ENCODE measurements around the gene CCDC78.

The CCDC78 gene

DNA sequence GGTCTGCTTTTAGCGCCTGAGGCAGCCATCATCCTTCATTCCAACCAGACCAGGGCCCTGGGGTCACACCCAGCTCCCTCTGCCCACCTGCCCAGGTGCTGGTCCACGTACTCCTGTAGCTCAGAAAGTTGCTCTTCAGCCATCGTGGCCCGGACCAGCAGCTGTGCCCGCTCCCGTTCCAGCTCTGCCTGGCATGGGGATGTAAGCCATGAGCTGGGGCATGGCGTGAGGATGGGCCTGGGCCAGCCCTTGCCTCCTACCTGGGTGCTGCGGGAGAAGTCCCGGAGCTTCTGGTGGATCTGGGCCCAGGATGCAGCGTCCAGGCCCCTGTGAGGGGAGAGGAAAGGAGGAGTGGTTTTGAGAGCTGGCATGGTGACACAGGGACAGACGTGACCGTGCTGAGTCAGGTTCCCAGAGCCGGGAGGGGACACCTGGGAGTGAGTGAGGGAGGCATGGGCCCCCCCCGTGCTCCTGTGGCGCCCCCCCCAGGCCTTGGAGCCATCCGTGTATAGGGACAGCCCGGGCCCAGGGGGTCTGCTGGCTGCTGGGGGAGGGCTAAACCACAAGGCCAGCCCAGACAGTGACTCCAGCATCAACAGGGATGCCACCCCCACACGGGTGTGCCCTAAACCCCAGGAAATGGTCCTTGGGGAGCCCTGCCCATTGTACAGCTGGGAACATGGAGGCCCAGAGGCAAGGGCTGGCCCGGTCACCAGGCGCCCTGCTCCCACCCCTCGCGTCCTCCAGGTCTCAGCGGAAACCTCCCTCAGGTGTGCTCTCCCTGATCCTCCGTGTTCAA lies 3.2 kb downstream of the CCDC78 start:
- DNase-seq = no peak

DNA sequence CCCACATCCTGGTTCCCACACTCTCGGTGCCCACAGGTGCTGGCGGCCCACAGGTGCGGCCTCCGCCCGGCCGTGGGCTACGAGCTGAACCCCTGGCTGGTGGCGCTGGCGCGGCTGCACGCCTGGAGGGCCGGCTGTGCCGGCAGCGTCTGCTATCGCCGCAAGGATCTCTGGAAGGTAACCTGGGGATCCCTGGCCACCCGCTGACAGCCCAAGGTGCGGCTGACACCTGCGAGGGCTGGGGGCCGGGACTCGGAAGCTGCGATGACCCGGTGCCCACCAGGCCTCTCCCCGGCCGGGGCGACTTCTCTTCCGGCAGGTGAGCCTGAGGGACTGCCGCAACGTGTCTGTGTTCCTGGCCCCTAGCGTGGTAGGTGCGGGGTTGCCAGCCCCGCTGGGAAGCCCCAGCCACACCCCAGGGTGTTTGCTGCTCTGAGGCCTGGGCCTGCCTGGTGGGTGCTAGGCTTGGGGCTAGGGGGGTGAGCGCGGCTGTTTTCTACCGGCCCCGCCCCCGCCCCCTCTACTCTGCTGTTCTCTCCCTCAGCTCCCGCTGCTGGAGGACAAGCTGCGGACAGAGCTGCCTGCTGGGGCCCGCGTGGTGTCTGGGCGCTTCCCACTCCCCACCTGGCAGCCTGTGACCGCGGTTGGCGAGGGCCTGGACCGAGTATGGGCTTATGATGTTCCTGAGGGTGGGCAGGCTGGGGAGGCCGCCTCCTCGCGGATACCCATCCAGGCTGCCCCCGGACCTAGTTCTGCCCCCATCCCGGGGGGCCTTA lies 4.3 kb downstream of the CCDC78 start:
- no peak for DNase-seq

DNA sequence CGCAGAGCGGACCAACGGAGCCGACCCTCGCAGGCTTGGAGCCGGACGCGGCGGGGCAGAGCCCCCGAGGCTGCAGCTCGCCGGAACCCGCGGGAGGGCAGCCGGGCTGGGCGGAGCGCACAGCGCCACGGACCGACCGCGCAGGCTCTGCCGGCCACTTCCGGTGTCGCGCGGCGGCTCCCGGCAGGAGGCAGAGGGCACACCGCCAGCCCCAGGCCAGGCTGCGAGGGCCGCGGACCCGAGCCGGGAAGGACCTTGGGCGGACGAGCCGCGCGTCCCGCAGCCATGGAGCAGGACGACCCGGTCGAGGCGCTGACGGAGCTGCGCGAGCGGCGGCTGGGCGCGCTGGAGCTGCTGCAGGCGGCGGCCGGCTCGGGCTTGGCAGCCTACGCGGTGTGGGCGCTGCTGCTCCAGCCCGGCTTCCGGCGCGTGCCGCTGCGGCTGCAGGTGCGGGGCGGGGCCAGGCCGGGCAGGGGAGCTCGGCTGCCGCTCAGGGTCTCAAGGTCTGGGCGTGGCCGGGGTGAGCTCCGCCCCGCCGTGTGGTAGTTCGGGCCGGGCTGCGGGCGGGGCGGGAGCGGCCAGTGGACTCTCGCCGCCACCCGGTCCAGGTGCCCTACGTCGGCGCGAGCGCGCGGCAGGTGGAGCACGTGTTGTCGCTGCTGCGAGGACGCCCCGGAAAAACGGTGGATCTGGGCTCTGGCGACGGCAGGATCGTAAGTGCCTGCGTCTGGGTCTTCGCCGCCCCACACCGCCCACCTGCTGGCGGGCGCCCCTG lies 5.1 kb downstream of the CCDC78 start, which contains the start of gene ANTKMT:
TSS of gene ANTKMT (plus strand) at position 157 of the 775 bp plus-strand sequence. CDS start at position 286, 129 bp downstream.
- DNase-seq = peak; percentile 68

DNA sequence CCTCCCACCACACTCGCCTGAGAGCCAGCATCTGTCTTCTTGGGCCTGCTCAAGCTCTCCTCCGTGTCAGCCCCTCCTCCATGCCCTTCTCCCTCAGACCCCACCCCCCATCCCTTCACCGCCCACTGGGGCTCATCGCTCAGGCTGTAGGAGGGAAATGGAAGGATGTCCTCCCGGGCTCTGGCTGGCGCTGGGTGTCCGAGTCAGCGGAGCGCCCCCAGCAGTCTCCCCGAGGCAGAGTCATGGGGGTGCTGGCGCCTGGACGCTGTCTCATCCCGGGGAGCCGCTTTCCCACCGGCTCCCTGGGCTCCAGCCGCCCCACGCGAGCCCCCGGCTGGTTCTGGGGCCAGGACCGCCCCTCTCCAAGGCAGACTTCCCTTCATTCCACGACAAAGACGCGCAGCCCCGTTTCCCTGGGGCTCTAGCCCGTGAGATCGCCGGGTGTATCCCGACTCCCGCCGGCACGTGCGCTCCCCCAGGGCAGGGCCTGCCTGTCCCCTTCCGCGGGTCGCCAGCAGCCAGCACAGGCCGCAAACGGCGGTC lies 5.7 kb downstream of the CCDC78 start:
- peak; percentile 75 for DNase-seq

DNA sequence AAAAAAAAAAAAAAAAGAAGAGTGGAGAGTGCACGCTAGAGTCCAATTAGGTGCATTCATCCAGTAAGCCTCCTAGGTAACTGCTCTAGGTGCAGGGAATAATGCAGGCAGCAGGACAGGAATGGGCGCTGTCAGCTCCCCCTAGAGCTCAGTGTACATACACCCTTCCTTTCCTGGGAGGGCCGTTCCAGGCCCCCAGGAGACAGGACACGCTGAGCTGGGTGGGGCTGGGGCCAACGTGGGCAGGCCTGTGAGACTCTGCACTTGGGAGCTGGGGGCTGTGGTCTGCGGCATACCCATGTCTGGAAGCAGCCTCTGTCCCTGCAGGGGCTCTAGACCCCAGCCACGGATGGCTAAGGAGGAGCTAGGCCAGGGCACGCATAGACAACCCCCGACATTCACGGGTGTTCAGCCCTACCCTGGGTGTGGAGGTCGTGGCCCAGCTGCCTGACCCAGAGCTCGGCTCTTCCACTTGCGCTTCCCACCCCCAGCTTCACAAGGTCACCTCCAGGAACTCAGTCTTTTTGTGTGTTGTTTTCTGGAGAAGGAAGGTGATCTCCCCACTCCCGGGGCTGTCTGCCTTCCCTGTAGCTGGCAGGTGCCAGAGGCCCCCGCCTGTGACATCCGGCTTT lies 6.3 kb downstream of the CCDC78 start:
- DNase-seq = peak; percentile 17

DNA sequence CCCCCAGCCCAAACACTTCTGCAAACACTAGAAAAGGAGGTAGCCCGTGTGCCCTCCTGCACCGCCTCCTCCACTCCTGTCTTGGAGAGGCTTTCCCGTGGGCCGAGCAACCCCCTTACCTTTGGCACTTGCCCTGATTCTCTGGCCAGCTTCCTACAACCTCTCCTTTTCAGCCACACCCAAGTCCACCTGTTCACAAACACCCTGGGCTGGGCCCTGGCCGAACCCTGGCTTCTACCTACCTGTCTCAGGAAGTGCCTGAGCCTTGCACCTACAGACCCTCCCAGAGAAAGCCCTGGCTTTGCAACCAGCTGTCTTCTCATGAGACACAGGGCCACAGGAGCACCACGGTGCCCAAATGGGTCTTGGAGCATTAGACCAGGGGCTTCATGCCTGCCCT lies 7.3 kb downstream of the CCDC78 start:
- no peak for DNase-seq

DNA sequence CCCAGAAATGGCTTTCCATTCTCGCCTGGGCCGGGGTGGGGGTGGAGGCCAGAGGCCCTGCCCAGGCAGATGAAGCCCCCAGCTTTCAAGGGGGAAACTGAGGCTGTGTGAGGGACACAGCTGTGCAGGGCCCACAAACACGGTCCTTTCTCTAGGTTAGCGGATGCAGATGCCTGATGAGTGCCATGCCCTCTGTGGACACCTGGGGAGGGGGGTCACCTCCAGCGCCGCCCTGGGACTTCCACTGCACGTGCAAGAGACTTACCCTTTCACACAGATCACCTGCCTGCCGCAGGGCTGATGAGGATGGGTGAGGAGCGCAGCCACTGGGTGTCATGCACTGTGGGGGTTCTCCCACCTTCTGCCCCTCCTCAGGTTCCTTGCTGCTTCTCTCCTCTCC lies 7.9 kb downstream of the CCDC78 start:
- no peak for DNase-seq

DNA sequence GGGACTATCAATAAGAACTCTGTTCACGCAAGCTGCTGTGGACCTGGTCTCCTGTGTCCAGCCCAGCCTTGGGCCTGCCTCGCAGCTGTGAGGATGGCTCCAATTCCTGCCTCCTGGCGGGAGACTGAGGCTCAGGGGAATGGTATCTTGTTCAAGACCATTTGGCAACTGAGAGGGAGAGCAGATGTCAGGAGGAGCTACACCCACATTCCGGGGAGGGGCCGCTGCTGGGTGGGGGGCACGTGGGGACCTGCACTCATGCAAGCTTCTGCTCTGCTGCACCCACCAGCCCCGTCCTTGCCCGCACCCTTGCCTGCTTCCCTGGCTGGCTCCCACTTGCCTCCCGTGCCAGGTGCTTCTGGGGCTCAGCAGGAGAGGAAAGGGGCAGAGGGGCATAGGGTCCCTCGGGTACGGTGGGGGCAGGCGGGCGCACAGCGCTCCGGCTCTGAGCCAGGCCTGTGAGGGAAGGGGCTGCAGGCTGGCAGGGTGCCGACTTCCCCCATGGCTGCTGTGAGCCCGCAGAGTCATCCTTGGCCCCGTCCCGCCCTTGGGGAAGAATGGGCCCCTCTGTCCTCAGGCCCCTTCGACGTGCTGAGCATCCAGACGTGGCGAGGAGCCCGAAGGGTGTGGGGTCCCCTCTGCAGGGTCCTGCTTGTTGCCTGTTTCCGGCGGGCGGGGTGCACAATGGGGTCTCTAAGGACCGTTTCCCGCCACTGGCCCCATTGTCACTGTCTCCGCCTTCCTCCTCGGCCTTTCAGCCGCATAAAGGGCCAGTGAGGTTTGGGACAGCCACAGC lies 8.6 kb downstream of the CCDC78 start:
- no peak for DNase-seq

DNA sequence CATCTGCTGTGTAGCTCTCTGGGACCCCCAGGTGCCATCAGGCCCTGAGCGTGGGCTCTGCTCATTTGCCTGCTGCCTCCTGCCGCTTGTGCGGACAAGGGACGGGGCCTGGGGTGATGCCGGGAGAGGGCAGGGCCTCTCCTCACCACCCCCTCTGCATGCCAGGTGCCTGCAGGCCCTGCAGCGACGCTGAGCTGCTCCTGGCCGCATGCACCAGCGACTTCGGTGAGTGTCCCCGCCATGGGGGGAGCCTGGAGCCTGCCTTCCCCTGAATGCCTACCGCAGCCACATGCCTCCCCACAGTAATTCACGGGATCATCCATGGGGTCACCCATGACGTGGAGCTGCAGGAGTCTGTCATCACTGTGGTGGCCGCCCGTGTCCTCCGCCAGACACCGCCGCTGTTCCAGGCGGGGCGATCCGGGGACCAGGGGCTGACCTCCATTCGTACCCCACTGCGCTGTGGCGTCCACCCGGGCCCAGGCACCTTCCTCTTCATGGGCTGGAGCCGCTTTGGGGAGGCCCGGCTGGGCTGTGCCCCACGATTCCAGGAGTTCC lies 9.4 kb downstream of the CCDC78 start:
- no peak for DNase-seq

DNA sequence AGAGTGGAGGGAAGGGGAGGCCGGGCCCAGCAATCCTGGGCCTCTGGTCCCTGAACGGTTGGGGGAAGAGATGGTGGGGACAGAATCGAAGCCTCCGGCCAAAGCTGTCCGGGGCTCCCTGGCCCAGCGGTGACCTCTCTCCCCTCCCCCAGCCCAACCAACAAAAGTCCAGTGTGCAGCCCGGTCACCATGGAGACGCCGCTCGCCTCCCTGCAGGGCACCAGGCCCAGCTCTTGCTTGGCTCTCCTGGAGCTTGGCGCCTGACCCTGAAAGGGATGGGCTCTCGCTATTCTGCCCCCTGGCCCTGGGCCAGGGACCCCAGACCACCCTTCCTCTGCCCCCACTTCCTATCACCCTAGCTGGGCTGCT lies 10.1 kb downstream of the CCDC78 start:
- DNase-seq = peak; percentile 20

DNA sequence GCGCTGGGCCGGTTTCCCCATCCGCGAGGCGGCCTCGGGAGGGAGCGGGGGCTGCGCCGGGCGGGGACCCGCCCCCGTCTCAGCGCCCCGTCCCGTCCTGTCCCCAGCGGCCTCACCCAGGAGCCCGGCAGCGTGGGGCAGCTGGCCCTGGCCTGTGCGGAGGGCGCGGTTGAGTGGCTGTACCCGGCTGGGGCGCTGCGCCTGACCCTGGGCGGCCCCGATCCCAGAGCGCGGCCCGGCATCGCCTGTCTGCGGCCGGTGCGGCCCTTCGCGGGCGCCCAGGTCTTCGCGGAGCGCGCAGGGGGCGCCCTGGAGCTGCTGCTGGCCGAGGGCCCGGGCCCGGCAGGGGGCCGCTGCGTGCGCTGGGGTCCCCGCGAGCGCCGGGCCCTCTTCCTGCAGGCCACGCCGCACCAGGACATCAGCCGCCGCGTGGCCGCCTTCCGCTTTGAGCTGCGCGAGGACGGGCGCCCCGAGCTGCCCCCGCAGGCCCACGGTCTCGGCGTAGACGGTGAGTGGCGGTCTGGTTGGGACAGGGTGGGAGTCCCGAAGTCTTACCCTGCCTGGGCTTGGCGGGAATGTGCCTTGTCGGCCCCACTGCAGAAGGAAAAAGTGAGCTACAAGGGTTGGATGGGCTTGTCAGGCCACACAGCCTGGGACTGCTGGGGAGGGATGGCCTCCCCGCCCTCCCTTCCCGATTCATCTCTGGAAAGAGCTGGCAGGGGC lies 10.6 kb downstream of the CCDC78 start:
- DNase-seq = peak; percentile 35

DNA sequence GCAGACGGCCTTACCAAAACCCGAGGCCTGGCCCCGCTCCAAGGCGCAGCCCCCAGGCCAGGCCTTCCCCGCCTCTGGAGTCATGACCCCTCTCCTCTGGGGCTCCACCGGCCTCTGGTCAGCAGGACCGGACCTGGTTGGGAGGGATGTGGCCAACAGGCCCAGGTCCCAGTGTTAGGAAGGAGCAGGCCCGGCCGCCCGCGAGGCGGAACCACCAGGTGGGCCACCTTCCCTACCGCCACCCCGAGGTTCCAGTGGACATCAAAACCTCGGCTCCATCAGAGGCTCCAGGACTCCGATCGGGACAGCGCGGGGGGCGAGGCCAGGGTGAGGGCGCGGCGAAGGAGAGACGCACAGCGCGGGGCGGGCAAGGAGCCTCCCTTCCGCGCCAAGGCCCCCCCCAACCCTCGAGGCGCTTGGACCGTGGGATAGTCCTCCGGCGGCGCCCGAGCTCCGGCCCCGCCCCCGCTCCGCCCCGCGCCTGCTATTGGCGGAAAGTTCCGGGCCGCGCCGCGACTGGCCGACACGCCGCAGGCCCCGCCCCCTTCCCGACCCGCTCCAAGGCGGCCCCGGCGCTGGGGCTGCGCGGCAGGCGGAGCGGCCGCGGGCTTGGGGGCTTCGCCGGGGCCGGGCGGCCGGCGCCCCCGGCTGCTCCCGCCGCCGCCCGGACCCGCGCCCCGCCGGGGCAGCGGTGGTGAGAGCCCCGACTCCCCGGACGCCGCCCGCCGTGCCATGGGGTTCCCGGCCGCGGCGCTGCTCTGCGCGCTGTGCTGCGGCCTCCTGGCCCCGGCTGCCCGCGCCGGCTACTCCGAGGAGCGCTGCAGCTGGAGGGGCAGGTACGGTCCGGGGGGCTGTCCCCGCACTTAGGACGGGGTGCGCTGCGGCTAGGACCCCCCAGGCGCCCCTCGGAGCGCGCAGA lies 11.4 kb downstream of the CCDC78 start, which contains the start of gene METRN:
TSS of gene METRN (plus strand) at position 561 of the 919 bp plus-strand sequence. CDS start at position 733, 172 bp downstream.
- DNase-seq = peak; percentile 87

DNA sequence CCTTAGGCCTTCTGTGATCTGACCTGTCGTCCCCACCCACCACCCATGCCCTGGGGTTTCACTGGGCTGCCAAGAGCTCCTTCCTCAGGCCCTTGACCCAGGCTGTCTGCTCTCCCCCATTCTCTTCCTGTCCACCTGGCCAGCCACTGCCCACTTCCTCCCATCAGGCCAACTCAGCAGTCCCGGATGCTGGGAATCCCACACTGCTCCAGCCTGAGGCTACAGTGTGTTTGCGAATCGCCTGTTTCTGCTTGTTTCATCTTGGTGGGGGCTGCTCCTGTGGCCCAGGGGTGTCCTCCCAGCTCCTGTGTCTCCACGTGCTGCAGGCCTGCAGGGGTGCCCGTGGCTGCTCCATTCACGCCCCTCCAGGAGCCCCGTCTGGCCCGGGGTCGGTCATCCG lies 12.2 kb downstream of the CCDC78 start:
- DNase-seq = no peak

DNA sequence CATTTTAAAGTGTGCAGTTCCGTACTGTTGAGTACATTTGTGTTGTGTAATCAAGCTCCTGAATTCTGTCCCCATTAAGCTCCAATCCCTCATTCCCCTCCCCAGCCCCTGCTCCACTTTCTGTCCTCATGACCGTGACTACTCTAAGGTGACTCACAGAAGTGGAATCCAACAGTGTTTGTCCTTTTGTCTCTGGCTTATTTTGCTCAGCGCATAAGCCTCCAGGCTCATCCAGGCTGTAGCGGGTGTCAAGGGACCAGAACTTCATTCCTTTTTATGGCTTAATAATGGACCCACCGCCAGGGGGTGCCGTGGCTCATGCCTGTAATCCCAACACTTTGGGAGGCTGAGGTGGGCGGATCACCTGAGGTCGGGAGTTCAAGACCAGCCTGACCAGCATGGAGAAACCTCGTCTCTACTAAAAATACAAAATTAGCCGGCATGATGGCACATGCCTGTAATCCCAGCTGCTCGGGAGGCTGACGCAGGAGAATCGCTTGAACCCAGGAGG lies 13.4 kb downstream of the CCDC78 start:
- DNase-seq = peak; percentile 96

DNA sequence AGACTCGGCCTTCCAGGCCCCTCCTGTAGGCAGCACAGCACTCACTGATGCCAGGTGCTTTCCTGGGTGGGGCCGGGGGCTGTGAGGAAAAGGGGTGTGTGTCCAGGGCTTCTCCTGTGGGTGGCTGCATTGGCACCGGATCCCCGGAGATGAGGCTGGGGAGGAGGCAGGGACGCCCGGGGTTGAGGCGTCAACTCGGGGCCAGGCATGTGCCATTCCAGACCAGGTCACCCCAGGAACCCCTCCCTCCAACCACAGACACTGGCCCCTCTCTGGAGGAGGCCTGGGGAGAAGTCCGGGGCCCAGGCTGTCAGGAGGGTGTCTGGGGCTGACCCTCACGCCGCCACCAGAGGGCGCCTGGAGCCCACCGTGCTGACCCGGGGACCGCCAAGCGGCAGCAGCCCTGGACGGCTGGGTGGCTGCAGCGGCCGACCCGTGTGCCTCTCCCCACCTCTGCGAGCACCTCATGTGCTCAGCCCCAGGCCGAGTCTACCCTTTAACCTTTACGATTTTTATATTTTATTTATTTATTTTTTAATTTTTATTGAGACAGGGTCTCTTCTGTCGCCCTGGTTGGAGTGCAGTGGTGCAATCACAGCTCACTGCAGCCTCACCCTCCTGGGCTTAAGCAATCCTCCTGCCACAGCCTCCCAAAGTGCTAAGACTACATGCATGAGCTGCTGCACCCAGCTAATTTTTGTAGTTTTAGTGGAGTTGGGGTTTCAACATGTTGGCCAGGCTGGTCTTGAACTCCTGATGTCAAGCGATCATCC lies 14.5 kb downstream of the CCDC78 start:
- DNase-seq = peak; percentile 58

DNA sequence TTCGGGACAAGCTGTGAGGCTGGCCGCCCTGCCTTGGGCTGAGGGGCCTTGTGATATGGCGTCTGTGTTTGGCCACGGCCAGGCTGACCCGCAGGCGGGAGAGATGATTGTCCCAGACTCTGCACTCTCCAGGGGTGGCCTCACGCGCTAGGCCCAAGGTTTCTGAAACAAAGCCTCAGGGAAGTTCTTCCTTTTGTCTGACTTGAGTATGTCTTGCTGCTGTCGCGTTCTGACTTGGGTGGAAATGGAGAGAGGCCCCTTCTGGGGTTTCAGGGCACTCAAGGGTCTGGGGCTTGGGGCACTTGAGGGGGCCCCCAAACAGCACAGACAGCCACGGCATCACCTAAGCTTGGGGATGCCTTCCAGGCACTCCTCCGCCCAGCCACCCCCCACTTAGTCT lies 15.2 kb downstream of the CCDC78 start:
- no peak for DNase-seq

DNA sequence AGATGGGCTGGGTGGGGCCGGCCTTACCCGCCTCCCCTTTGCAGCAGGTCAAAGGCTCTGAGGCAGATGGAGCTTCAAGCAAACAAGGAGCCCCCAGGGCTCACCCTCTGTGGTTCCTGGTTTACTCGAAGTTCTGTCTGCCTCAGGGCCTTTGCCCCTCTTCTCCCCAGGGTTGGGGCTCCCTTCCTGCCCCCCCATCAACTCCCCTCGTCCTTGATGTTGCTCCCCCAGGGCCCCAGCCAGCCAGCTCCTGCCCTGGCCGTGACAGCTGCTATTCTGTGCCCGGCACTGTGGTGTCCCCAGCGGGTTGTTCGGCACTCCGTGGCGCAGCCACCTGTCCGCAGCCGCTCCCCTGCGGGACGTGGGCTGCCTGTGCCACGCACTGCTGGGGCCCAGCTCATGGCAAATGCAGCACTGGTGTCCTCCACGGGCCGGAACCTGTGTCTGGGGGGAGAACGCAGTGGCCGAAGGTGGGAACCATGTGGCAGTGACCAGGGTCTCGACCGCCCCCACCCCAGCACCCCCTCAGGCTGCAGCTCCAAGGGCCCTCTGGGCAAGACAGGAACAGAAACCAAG lies 15.7 kb downstream of the CCDC78 start:
- DNase-seq = no peak

Measured in fibroblast of skin of right biceps (primary cell).